Erythroblast (primary cell): ENCODE results near the gene SCNN1G.

Experiments
- GATA1 ChIP-seq: IDR thresholded peaks from 2 replicates; pipeline ENCODE4 v1.6.1; 2011; ENCODE audit warnings: low read depth, mild to moderate bottlenecking, control low read depth, low read length, moderate library complexity
- POLR2A ChIP-seq: IDR thresholded peaks from 2 replicates; pipeline ENCODE4 v1.6.1; 2011; ENCODE audit warnings: mild to moderate bottlenecking, low read length

DNA sequence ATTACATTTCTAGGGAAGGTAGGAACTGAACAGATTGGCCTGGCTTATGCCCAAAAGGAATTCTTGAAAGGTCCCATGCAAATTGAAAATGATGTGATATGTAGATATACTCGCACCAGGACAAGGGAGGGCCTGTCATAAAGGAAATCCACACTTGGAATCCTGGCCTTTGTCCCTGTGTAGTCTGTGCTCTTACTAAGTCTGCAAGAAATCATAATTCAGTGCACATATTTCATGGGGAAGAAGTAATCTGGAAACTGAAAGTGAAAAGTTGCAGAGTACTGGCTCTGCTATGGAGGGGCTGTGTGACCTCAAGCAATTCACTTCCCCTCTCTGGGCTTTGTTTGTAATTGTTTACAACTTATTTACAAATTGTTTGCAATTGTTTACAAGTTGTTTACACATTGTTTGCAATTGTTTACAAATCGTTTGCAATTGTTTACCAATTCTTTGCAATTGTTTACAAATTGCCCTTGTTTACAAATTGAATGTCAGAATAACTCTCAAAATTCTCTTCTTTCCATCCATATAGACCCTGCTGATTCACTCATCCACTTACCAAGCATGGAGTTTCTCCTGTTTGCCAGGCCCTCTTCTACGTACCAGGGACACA is 12.9 kb downstream of the SCNN1G start:
- TF ChIP-seq POLR2A = no peak
- TF ChIP-seq GATA1 = no peak
